ENCODE measurements around the gene ERF.

Gene ERF

DNA sequence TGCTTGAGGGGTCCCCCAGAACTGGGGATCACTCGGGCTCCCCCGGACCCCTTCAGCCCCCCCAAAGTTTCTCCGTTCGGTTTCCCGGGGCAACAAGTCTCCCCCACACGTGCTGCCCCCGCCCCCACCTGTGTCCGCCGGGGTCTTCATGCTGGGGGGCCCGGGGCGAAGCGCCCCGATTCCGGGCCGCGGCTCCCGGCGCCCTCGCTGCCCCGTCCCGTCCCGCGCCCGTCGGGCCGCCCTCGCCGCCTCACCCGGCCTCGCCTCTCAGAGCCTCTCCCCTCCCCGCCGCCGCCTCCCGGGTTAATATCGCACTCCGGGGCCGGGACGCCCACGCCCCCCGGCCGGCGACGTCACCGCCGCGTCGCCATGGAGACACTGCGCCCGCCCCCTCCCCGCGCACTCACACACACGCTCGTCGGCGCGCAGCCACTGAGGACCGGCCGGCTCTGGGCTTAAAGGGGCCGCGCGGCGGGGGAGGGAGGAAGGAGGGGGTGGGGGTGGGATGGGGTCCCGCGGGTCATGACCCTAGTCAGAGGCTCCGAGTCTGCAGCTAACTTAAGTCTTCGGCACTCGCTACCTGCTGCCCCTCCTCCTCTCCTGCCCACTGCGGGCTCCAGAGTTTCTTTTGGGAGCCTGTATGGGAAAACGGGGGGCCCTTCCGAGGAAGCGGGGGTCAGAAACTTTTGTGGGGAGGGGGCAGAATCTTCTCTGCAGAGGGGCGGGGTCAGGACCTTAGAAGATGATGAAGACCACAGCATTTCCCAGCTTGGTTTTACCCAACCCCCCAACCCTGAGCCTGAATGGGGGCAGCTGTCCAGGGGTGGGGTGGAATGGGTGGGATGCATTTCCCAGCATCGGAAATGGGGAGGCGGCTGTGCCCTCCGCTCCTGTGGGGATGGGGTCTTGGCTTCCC, at the start of gene ERF:
TSS of gene ERF (minus strand) at position 279 of the 916 bp plus-strand sequence. CDS start at position 150, 129 bp downstream.
- in situ Hi-C loops (cut with MboI; ENCODE audit: low sequenced_read_pairs): no loop called here

DNA sequence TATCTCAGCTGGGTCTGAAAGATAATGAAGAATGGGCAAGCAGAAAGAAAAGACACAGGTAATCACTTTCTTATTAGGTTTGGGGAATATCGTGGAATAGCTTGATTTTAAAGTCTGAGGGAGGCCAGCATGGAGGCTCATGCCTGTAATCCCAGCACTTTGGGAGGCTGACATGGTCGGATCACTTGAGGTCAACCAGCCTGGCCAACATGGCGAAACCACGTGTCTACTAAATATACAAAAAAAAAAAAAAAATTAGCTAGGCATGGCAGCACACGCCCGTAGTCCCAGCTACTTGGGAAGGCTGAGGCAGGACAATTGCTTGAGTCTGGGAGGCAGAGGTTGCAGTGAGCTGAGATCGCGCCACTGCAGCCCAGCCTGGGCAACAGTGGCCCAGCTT, 48.9 kb upstream of the ERF start:
- in situ Hi-C loops (cut with MboI; ENCODE audit: low sequenced_read_pairs): no loop called here

DNA sequence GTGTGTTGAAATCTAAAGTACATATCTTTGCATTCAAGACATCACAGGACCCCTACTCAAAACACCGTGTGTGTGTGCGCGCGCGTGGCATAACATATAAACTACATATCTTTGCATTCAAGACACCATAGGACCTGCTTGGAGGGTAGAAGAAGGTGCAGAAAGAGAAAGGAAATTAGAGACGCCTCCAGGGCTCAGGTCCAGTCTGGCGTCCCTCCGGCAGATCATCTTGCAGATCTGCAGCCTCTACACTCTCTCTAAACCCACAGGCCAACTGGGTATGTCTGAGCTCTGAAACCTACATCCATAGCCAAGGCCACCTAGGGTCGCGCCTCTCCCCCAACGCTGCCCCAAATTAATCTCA, 48.2 kb upstream of the ERF start:
- in situ Hi-C loops (cut with MboI; ENCODE audit: low sequenced_read_pairs): no loop called here

DNA sequence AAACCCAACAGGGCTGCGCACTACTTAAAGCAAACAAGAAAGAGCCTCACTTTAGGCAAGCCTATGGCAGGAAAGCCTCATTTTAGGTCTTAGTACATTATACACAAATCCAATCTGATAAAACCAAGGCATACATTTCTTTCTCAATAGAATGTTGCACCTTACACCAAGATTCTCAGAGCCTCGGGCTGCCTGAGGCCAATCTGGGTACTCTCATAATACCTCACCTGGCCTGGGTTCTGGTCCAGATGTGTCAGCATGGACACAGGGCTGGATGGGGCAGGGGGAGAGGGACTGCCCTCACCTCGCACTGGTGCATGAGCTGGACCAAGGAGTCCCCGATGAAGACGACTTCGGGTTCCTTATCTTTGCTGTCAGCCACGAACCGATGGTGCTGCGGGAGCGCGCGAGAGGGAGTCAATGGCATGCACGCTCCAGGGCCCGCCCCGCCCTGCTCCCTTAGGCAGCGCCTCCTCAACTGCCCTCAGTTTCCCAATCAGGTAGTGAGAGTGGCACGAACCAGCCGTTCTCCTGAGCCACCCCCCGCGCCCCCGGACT, 46.8 kb upstream of the ERF start, which contains the start of gene PRR19:
TSS of gene PRR19 (plus strand) at position 487 of the 558 bp plus-strand sequence. CDS start 7,453 bp downstream, outside the sequence.
- in situ Hi-C loops (cut with MboI; ENCODE audit: low sequenced_read_pairs): no loop called here

DNA sequence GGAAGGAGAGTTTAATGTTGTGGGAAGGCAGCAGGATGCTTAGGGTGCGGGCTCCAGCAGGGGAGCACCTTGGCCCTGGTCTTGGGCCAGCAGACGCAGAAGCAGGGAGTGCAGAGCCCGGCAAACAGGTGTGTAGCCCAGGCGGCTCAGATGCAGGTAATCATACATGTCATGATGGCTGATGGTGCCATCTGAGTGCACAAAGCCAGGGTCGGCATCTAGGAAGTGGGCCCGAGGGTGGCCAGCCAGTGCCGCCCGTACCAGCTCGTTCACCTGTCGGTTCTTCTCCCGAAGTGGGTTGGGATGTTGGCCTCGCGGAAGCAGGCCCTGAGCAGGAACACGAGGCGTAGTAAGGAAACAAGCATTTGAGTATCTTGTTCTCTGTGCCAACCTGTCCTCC, 42.1 kb upstream of the ERF start:
- in situ Hi-C loops (cut with MboI; ENCODE audit: low sequenced_read_pairs): no loop called here

DNA sequence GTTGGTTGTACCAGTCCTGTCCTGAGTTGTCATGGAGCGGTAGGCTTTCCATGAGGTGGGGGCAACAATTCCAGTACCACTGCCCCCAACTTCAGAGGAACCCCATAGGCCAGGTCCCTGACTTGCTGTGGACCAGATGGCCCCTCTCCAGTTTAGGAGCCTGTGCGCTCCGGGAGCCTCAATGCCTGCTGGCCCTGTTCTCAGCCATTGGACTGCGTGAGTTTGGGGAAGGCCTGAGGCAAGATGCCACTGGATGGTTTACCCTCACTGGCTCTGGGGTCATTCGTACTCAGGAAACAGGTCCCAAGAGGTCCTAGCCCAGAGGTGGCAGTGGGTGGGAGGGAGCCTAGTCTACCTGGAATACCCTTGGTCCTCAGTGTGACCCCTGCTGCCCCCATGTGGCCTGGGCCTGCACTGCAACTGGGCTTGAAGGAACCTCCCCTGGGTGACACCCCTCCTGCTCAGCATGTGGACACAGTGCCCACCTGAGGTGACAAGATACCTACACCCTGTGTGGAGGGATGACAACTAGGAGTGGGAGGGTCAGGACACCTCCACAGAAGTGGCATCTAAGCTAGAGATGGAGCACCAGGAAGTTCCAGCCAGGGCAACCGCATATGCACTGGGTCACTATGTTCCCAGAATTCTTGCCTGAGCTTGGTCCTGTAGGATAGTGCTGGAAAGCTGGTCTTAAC, 41.0 kb upstream of the ERF start:
- in situ Hi-C loops (cut with MboI; ENCODE audit: low sequenced_read_pairs): no loop called here

DNA sequence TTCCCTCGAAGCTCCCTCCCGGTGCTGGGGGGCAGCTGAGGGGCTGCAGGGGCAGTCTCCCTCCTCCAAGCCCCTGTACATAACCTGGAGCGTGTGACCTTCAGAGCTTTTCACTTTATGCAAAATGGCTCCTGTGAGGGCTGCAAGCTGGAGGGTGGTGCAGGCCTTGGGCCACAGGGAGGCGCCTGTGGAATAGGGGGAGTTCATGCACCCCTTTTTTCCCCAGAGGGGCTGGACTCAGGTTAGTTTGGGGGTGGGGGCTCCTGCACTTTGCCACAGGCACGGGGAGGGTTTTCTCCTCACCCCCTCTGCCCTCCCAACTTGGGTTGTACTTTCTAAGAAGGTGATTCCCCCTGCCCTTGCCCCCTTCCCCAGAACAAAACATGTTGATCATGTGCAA, 40.4 kb upstream of the ERF start:
- in situ Hi-C loops (cut with MboI; ENCODE audit: low sequenced_read_pairs): no loop called here

DNA sequence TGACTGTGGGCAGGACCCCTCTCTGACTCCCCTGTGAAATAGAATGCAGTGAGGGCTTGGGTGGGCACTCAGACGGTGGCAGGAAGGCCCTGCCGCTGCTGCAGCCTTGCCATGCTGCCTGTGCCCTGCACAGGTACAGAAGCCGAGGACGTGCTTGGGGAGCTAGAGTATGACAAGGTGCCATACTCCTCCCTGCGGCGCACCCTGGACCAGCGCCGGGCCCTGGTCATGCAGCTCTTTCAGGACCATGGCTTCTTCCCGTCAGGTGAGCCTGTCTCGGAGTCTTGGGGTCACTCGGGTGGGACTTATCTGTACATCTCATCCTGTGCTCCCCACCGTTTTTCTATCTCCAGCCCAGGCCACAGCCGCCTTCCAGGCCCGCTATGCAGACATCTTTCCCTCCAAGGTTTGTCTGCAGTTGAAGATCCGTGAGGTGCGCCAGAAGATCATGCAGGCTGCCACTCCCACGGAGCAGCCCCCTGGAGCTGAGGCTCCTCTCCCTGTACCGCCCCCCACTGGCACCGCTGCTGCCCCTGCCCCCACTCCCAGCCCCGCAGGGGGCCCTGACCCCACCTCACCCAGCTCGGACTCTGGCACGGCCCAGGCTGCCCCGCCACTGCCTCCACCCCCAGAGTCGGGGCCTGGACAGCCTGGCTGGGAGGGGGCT, 39.7 kb upstream of the ERF start:
- in situ Hi-C loops (cut with MboI; ENCODE audit: low sequenced_read_pairs): no loop called here

DNA sequence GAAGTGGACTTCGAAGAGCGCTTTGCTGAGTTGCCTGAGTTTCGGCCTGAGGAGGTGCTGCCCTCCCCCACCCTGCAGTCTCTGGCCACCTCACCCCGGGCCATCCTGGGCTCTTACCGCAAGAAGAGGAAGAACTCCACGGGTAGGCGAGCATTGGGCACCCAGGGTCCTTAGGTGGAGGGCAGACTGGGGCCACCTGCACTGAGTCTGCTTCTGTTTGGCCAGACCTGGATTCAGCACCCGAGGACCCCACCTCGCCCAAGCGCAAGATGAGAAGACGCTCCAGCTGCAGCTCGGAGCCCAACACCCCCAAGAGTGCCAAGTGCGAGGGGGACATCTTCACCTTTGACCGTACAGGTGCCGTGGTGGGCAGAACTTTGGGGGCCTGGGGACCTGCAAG, 39.0 kb upstream of the ERF start:
- in situ Hi-C loops (cut with MboI; ENCODE audit: low sequenced_read_pairs): no loop called here

DNA sequence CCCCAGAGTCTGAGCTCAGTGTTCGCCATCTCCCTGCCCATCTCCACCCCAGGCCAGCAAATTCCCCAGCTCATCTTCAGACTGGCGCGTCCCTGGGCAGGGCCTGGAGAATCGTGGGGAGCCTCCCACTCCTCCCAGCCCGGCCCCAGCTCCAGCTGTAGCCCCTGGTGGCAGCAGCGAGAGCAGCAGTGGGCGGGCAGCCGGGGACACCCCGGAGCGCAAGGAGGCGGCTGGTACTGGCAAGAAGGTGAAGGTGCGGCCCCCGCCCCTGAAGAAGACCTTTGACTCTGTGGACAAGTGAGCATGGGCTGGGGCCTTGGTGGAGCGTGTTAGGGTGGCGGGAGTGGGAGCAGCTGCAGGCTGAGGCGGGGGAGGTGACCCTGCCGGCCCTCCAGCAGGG, 38.6 kb upstream of the ERF start:
- in situ Hi-C loops (cut with MboI; ENCODE audit: low sequenced_read_pairs): no loop called here

DNA sequence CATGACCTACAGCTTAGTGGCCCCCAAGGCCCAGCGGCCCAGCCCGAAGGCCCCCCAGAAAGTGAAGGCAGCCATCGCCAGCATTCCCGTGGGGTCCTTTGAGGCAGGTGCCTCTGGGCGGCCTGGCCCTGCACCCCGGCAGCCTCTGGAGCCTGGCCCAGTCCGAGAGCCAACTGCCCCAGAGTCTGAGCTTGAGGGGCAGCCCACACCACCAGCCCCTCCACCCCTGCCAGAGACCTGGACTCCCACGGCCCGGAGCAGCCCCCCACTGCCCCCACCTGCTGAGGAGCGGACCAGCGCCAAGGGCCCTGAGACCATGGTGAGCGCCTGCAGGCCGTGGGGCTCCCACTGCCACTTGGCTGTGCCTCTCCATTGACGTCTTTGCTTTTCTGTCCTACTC, 38.0 kb upstream of the ERF start:
- in situ Hi-C loops (cut with MboI; ENCODE audit: low sequenced_read_pairs): no loop called here

DNA sequence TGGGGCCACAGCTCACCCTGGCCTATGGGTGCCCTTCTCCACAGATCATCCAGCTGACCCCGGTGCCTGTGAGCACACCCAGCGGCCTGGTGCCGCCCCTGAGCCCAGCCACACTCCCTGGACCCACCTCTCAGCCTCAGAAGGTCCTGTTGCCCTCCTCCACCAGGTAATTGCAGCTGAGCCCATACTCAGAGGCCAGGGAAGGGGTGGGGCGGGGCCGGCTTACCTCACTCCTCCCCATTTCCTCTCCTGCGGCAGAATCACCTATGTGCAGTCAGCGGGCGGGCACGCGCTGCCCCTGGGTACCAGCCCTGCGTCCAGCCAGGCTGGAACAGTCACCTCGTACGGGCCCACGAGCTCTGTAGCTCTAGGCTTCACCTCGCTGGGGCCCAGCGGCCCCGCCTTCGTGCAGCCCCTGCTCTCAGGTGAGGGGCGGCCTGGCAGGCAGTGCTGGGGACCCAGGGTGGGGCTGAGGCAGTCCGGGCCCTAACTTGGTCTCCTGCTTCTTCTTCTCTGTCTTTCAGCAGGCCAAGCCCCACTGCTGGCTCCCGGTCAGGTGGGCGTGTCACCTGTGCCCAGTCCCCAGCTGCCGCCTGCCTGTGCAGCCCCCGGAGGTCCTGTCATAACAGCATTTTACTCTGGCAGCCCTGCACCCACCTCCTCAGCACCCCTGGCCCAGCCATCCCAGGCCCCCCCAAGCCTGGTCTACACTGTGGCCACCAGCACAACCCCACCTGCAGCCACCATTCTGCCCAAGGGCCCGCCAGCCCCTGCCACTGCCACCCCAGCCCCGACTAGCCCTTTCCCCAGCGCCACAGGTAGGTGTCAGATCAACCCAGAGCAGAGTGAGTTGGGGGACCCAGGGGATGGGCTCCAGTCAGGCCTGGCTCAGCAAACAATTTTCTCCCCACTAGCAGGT, 37.4 kb upstream of the ERF start:
- in situ Hi-C loops (cut with MboI; ENCODE audit: low sequenced_read_pairs): no loop called here

DNA sequence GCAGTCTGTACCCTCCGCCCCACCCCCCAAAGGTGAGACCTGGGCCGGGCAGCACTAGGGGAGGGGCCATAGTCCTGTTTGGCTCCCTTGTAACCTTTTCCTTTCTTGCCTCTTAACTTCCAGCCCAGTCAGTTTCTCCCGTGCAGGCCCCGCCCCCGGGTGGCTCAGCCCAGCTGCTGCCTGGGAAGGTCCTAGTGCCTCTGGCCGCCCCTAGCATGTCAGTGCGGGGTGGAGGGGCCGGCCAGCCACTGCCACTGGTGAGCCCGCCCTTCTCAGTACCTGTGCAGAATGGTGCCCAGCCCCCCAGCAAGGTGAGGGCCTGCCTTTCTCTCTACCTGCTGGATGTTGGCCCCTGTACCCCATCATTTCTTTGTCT, 36.5 kb upstream of the ERF start:
- in situ Hi-C loops (cut with MboI; ENCODE audit: low sequenced_read_pairs): no loop called here

DNA sequence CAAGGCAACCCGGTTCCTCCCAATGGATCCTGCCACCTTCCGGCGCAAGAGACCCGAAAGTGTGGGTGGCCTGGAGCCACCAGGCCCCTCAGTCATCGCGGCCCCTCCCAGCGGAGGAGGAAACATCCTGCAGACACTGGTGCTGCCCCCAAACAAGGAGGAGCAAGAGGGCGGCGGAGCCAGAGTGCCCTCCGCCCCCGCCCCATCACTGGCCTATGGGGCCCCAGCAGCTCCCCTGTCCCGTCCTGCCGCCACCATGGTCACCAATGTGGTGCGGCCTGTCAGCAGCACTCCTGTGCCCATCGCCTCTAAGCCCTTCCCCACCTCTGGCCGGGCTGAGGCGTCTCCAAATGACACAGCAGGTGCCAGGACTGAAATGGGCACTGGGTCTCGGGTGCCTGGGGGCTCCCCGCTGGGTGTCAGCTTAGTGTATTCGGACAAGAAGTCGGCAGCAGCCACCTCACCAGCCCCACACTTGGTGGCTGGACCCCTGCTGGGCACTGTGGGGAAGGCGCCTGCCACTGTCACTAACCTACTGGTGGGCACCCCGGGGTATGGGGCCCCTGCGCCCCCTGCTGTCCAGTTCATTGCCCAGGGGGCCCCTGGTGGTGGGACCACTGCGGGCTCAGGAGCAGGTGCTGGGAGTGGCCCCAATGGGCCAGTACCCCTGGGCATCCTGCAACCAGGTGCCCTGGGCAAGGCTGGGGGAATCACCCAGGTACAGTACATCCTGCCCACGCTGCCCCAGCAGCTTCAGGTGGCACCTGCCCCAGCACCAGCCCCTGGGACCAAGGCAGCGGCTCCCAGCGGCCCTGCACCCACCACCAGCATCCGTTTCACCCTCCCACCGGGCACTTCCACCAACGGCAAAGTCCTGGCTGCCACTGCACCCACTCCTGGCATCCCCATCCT, 35.9 kb upstream of the ERF start:
- in situ Hi-C loops (cut with MboI; ENCODE audit: low sequenced_read_pairs): no loop called here

DNA sequence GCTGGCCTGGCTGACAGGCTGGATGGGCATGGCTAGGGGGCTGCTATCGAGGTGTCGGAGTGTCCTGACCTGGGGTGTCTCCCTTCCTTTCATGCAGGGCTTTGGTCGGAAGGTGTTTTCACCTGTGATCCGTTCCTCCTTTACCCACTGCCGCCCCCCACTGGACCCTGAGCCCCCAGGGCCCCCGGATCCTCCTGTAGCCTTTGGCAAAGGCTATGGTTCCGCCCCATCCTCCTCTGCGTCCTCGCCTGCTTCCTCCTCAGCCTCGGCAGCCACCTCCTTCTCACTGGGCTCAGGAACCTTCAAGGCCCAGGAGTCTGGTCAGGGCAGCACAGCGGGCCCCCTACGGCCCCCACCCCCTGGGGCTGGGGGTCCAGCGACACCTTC, 35.2 kb upstream of the ERF start:
- in situ Hi-C loops (cut with MboI; ENCODE audit: low sequenced_read_pairs): no loop called here

DNA sequence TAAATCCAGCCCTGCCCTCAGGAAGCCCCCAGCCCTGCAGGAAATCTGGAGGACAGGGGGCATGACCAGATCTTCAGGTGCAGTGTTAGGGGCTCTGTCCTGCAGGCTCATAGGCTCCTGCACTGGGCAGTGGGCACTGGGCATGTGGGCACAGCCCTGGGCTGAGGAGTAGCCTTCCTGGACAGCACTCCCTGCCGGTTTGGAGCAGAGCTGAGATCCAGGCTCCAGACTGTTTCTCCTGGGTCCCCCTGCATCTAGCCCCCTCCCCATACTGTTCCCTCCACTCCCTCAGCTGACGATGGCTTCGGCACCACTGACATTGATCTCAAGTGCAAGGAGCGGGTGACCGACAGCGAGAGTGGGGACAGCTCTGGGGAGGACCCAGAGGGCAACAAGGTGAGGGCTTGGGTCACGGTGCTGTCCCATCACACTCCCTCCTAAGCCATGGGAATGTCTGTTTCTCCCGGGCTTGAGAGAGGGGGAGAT, 34.7 kb upstream of the ERF start:
- in situ Hi-C loops (cut with MboI; ENCODE audit: low sequenced_read_pairs): no loop called here

DNA sequence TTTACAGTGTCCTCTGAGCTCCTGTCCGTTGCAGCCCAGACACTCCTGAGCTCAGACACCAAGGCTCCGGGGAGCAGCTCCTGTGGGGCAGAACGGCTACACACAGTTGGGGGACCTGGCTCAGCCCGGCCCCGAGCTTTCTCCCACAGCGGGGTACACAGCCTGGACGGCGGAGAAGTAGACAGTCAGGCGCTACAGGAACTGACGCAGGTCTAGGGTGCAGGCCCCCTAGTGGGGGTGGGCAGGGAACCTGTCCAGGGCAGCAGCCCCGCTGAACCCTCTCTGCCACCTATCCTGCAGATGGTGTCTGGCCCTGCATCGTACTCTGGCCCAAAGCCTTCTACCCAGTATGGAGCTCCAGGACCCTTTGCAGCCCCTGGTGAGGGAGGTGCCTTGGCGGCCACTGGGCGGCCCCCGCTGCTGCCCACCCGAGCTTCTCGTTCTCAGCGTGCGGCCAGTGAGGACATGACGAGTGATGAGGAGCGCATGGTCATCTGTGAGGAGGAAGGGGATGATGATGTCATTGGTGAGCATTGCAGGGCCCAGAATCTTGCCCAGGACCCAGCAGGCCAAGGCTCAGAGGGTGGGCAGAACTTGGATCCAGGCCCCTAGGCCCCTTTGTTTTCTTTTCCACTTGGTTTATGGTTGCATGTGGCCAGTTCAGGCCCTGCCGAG, 34.1 kb upstream of the ERF start:
- in situ Hi-C loops (cut with MboI; ENCODE audit: low sequenced_read_pairs): no loop called here

DNA sequence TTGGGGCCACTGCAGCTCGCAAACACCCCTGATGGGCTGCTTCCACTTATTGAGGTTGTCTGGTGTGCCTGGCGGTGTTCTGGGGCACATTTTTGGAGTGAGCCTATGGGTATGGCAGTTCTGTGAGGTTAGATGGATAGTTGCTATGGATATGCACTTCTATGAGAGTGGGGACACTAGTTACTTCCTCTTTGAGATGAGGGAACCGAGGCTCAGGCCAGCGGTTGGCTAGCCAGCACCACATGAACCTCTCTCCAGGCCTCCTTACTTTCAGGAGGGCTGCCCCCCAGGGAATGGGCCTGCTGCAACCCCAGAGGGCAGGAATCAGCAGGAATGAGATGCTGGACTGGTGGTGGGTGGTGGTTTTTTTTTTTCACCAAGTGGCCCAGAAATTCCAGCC, 33.5 kb upstream of the ERF start:
- in situ Hi-C loops (cut with MboI; ENCODE audit: low sequenced_read_pairs): no loop called here

DNA sequence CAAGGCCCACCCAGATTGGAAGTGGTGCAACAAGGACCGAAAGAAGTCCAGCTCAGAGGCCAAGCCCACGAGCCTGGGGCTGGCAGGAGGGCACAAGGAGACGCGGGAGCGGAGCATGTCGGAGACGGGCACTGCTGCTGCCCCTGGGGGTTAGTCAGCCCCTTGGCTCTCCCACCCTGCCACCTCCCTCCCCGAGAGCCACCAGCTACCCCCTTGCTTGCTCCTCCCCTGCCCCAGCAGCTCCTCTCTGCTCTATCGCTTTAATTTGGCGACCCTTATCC, 32.8 kb upstream of the ERF start:
- in situ Hi-C loops (cut with MboI; ENCODE audit: low sequenced_read_pairs): no loop called here

Data from HL-60/S4 treated with phorbol 12-myristate 13-acetate at 8.2 ng/mL for 4 days and 3 days (cell line).